ENCODE measurements around the gene LRPAP1. TPM values are rescaled to one million over a fixed set of nuclear protein-coding genes. Genes with fewer than 3 reads are reported as not detected.
"Not testable (repeated sequence)": the region's sequence is repeated elsewhere in the genome, so short reads cannot be mapped to it uniquely, and the experiment has no call there.

LRPAP1 gene
- total RNA-seq, 4 donors from 2014 or later, result 8.8 to 260 (median 164) TPM

DNA sequence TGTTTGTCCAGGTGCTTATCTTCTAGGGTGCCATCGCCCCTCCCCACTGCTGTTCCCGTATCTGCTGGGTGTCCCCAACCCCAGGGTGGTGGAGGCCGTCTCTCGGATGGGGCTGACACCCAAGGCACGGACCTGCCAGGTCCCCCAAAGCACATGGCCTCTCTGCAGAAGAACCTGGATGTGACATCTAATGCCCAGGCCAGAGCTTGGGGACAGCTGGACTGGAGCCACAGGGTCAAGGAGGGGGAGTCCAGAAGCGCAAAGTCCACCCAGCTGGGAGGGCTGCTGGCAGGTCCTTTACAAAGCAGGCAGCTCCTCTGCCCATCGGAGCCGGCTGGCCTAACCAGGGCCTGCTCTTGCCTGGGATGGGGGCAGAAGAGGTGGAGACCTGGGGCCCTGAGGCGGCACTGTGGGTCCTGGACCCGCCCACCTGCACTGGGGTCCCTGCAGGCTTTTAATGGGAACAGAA, 69.9 kb downstream of the LRPAP1 start:
- H3K4me3 ChIP-seq, result no peak overlapping the region
- no peak for DNase-seq
- intact Hi-C loops (cut with DNase I; ENCODE audit: low total_unique reads), result no loop called here

DNA sequence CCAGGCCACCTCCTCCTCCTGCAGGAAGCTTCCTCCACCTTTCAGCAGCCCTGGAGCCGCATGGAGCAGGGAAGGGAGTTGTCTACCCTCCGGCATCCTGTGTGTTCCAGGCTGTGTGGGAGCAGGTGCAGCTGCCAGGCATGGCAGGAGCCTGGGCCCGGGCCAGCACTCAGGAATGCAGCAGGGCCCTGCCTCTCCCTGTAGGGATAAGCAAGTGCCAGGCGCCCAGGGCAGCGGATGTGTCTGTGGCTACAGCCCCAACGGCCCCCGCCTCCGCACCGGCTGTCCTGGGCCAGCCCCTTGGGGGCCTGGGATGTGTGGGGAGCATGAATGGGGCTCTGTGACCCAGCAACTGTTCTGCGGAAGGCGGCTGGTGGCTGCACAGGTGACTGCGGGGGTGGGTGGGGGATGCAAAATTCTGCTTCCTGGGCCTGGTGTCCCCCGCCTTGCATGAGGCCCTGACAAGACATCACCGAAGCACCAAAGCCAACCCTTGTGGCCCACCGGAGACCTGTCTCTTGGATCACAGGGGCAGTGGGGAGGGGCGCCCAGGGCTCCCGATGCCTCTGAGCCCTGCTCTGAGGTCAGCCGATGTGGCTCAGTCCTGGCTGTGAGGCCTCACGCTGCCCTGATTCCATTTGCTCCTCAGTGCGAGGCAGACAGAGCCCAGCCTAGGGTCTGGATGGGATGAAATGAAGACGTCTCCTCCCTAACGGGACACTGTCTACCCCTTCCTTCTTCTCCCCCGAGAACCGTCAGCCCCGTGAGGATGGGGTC, 70.5 kb downstream of the LRPAP1 start:
- Histone ChIP-seq H3K9me3 (no peaks in the 10 kb centered on the region), H3K27me3 (no peaks in the 10 kb centered on the region), H3K4me3 (no peak overlapping the region), H3K4me1 (peaks cover 0 to 4% of the 10 kb centered on the region in 2 donors), H3K36me3 (no peaks in the 10 kb centered on the region), H3K27ac (no peak overlapping the region)
- no peak for TF ChIP-seq CTCF (IDR thresholded peaks at IDR 0.05)
- no peak for DNase-seq
- intact Hi-C loops (cut with DNase I; ENCODE audit: low total_unique reads), result no loop called here

More for the DNA sequence above, 69.9 kb downstream of the LRPAP1 start:
- H3K27ac ChIP-seq, result no peak overlapping the region
- H3K36me3 ChIP-seq, result no peaks in the 10 kb centered on the region
- H3K27me3 ChIP-seq, result no peaks in the 10 kb centered on the region
- H3K4me1 ChIP-seq, result peaks cover 0 to 4% of the 10 kb centered on the region in 2 donors
- H3K9me3 ChIP-seq, result no peaks in the 10 kb centered on the region
- TF ChIP-seq CTCF (IDR thresholded peaks at IDR 0.05) (no peak), POLR2A (IDR thresholded peaks at IDR 0.05) (no peak)

DNA sequence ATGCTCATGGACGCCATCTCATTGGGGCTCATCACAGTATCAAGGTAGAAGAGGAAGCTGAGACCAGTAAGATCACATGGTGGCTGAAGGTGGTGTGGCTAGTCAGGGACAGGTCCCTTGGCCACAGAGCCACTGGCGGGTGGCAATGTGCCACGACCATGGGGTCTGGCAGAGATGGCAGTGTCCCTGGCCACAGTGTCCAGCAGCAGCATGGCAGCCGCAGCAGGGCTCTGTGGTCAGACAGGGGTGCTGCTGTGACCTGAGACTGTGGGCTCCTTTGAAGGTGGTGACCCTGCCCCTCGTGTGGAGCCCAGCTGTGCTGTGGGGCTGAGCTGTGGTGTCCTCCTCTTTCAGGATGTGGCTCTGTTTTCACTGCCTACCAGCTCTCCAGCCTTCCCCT, 71.3 kb downstream of the LRPAP1 start:
- DNase-seq, result no peak
- intact Hi-C loops (cut with DNase I; ENCODE audit: low total_unique reads), result no loop called here
- H3K36me3 ChIP-seq, result no peaks in the 10 kb centered on the region
- H3K27me3 ChIP-seq, result no peaks in the 10 kb centered on the region
- H3K4me3 ChIP-seq, result no peak overlapping the region
- TF ChIP-seq CTCF (IDR thresholded peaks at IDR 0.05) (no peak), POLR2A (IDR thresholded peaks at IDR 0.05) (no peak)
- H3K27ac ChIP-seq, result no peak overlapping the region
- H3K9me3 ChIP-seq, result no peaks in the 10 kb centered on the region
- peaks cover 0 to 4% of the 10 kb centered on the region in 2 donors for H3K4me1 ChIP-seq

- H3K36me3 ChIP-seq; H3K9me3 ChIP-seq; H3K27ac ChIP-seq; H3K4me3 ChIP-seq; DNase-seq; H3K27me3 ChIP-seq; H3K4me1 ChIP-seq; intact Hi-C loops (cut with DNase I; ENCODE audit: low total_unique reads): not testable (repeated sequence)
These were observed 73.1 kb downstream of the LRPAP1 start for GRCh38 chr4:3459156-3459555.

DNA sequence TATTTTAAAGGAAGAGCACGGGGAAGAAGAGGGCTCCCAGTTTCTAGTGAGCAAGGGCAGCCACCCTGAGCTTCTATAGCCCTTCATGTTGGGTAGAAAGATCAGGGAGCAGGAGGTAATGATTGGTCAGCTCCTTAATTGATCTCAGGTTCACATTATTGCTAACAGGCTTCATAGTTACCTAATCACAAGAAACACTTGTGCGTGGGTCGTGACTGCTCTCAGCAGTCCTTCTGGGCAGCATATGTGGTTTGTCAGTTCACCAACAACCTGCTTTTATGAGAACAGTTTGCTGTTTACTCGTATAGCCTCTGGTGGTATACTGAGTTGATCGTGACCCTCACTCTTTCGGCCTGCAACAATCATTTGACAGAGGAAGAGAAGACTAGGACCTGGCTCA, 73.9 kb downstream of the LRPAP1 start:
- Histone ChIP-seq H3K9me3 (no peaks in the 10 kb centered on the region), H3K4me1 (peaks cover 0 to 4% of the 10 kb centered on the region in 2 donors), H3K27ac (no peak overlapping the region), H3K27me3 (no peaks in the 10 kb centered on the region), H3K4me3 (no peak overlapping the region), H3K36me3 (no peaks in the 10 kb centered on the region)
- TF ChIP-seq CTCF (IDR thresholded peaks at IDR 0.05), result no peak
- intact Hi-C loops (cut with DNase I; ENCODE audit: low total_unique reads), result no loop called here
- no peak for DNase-seq

GRCh38 chr4:3455596-3455995, 76.6 kb downstream of the LRPAP1 start:
- DNase-seq; H3K9me3 ChIP-seq; H3K4me1 ChIP-seq; H3K27me3 ChIP-seq; H3K4me3 ChIP-seq; intact Hi-C loops (cut with DNase I; ENCODE audit: low total_unique reads); H3K36me3 ChIP-seq; H3K27ac ChIP-seq: not testable (repeated sequence)

Other genes with a start within 250 kb of the LRPAP1 start
- gene RGS12, start 239.4 kb downstream of the LRPAP1 start, total RNA-seq, result 10 to 100 TPM in 3 of 4 donors, 1 to 10 TPM in 1; 3.5 to 63.8 (median 40.1) TPM
- 1 to 10 TPM in 1 of 4 donors, under 1 TPM in 1, not detected in 2; 0.28 to 3.1 TPM for gene HGFAC, start 90.5 kb downstream of the LRPAP1 start, total RNA-seq
- gene DOK7, start 69.1 kb downstream of the LRPAP1 start, total RNA-seq, result 1 to 10 TPM in 1 of 4 donors, under 1 TPM in 2, not detected in 1; 0.26 to 3.9 (median 0.85) TPM
- 10 to 100 TPM in 3 of 4 donors, 1 to 10 TPM in 1; 4.1 to 75.0 (median 24.7) TPM for gene ADRA2C, start 234.0 kb upstream of the LRPAP1 start, total RNA-seq

All from uterus (tissue), 4 donors.